Neural cell (in vitro differentiated cells): ENCODE results near the gene KATNAL1. TPM values are rescaled to one million over a fixed set of nuclear protein-coding genes. Genes with fewer than 3 reads are reported as not detected.

Experiments used
- H2AFZ ChIP-seq: fragments of 200-600, 300-800 bp; sonication (generic), shearing (Covaris generic); 2 replicates; pipeline ENCODE4 v1.6.0; 2014; ENCODE audit warnings: low read depth, mild to moderate bottlenecking, antibody characterized with exemption, low read length, moderate library complexity
- H3F3A ChIP-seq: fragments of 200-600 bp; shearing (Covaris generic); 2 replicates; pipeline ENCODE4 v1.6.1; 2016; ENCODE audit warnings: mild to moderate bottlenecking, moderate library complexity, mixed read lengths, antibody characterized with exemption, low read length; ENCODE audit not compliant: insufficient read depth, poor library complexity, severe bottlenecking
- H3K27ac ChIP-seq: fragments of 200-600, 300-800 bp; sonication (generic), shearing (Covaris generic); 2 replicates; pipeline ENCODE4 v1.5.1; 2014; ENCODE audit warnings: mild to moderate bottlenecking, low read length, moderate library complexity
- H3K27me3 ChIP-seq: fragments of 300-800, 200-600 bp; sonication (generic), shearing (Covaris generic); 2 replicates; pipeline ENCODE4 v1.6.0; 2014; ENCODE audit warnings: mild to moderate bottlenecking, low read depth, low read length, moderate library complexity; ENCODE audit not compliant: insufficient read depth
- H3K36me3 ChIP-seq: fragments of 300-800, 200-600 bp; sonication (generic), shearing (Covaris generic); 2 replicates; pipeline ENCODE4 v1.5.1; 2014; ENCODE audit warnings: mild to moderate bottlenecking, antibody characterized with exemption, low read length, moderate library complexity; ENCODE audit not compliant: insufficient read depth
- H3K4me2 ChIP-seq: fragments of 300-800, 200-600 bp; sonication (generic), shearing (Covaris generic); 2 replicates; pipeline ENCODE4 v1.6.0; 2014; ENCODE audit warnings: mild to moderate bottlenecking, low read length
- H3K4me3 ChIP-seq: fragments of 300-800, 200-600 bp; sonication (generic), shearing (Covaris generic); 2 replicates; pipeline ENCODE4 v1.5.1; 2014; ENCODE audit warnings: mild to moderate bottlenecking, low read length, moderate library complexity
- H3K79me2 ChIP-seq: fragments of 200-600 bp; shearing (Covaris generic); replicated peaks from 2 replicates; pipeline ENCODE4 v1.6.0; 2014; ENCODE audit warnings: mild to moderate bottlenecking, low read length, moderate library complexity; ENCODE audit not compliant: insufficient read depth
- H3K9ac ChIP-seq: fragments of 300-800, 200-600 bp; sonication (generic), shearing (Covaris generic); 2 replicates; pipeline ENCODE4 v1.6.1; 2016; ENCODE audit warnings: mild to moderate bottlenecking, low read length, mixed read lengths
- H3K9me2 ChIP-seq: fragments of 200-600 bp; shearing (Covaris generic); 2 replicates; pipeline ENCODE4 v1.6.1; 2016; ENCODE audit warnings: mild to moderate bottlenecking, low read length, mixed read lengths; ENCODE audit not compliant: insufficient read depth
- H3K9me3 ChIP-seq: fragments of 200-600, 300-800 bp; sonication (generic), shearing (Covaris generic); 2 replicates; pipeline ENCODE4 v1.6.1; 2016; ENCODE audit warnings: mild to moderate bottlenecking, mixed run types, low read length, moderate library complexity, mixed read lengths
- H4K20me1 ChIP-seq: fragments of 200-600 bp; shearing (Covaris generic); 2 replicates; pipeline ENCODE4 v1.6.1; 2016; ENCODE audit warnings: mild to moderate bottlenecking, mixed run types; ENCODE audit not compliant: insufficient read depth
- EZH2 ChIP-seq: fragments of 200-600, 300-800 bp; shearing (Covaris generic), sonication (generic); IDR thresholded peaks from 2 replicates; pipeline ENCODE4 v1.6.1; 2014; ENCODE audit warnings: antibody characterized with exemption, low read length, borderline replicate concordance, mild to moderate bottlenecking; ENCODE audit not compliant: insufficient read depth, poor library complexity, severe bottlenecking
- POLR2AphosphoS5 ChIP-seq: IDR thresholded peaks from 2 replicates; pipeline ENCODE4 v1.6.1; 2012
- RAD21 ChIP-seq: fragments of 450-650 bp; conservative IDR thresholded peaks from 2 replicates; pipeline ENCODE4 v1.6.1; 2014; ENCODE audit warnings: antibody characterized with exemption, mild to moderate bottlenecking, moderate library complexity
- REST ChIP-seq: IDR thresholded peaks from 2 replicates; pipeline ENCODE4 v1.6.1; 2012; ENCODE audit warnings: borderline replicate concordance
- SMC3 ChIP-seq: fragments of 450-650 bp; conservative IDR thresholded peaks from 2 replicates; pipeline ENCODE4 v1.6.1; 2014; ENCODE audit warnings: antibody characterized with exemption, mild to moderate bottlenecking, moderate library complexity; ENCODE audit not compliant: poor library complexity
- TAF1 ChIP-seq: IDR thresholded peaks from 2 replicates; pipeline ENCODE4 v1.6.1; 2012; ENCODE audit warnings: low read depth
- polyA plus RNA-seq: library from polyadenylated mRNA; depleted of rRNA; stranded (reverse); fragments of >200 nt; gene quantifications from 2 replicates; pipeline ENCODE4 v1.2.3, GENCODE V29; 2014
- TF ChIP-seq, protein P1 (sequence below): fragments of 450-650 bp; IDR thresholded peaks from 2 replicates; pipeline ENCODE4 v1.5.1; 2014; ENCODE audit warnings: antibody characterized with exemption, mild to moderate bottlenecking, moderate library complexity; ENCODE audit not compliant: poor library complexity, severe bottlenecking

The KATNAL1 gene
- polyA plus RNA-seq, 1 donor from 2014 or later, result 24.9 TPM

- Histone ChIP-seq H2AFZ (no peak overlapping the region), H3K4me3 (no peak overlapping the region), H4K20me1 (no peaks in the 10 kb centered on the region), H3K9ac (no peak overlapping the region), H3F3A (peaks cover 4% of the 10 kb centered on the region), H3K79me2 (no peaks in the 10 kb centered on the region), H3K9me2 (no peaks in the 10 kb centered on the region), H3K9me3 (no peaks in the 10 kb centered on the region), H3K27me3 (no peaks in the 10 kb centered on the region), H3K27ac (no peak overlapping the region), H3K4me2 (no peak overlapping the region), H3K36me3 (no peaks in the 10 kb centered on the region)
- no peak for TF ChIP-seq SMC3
These were observed 114.8 kb downstream of the KATNAL1 start for GRCh38 chr13:30192320-30193093.

DNA sequence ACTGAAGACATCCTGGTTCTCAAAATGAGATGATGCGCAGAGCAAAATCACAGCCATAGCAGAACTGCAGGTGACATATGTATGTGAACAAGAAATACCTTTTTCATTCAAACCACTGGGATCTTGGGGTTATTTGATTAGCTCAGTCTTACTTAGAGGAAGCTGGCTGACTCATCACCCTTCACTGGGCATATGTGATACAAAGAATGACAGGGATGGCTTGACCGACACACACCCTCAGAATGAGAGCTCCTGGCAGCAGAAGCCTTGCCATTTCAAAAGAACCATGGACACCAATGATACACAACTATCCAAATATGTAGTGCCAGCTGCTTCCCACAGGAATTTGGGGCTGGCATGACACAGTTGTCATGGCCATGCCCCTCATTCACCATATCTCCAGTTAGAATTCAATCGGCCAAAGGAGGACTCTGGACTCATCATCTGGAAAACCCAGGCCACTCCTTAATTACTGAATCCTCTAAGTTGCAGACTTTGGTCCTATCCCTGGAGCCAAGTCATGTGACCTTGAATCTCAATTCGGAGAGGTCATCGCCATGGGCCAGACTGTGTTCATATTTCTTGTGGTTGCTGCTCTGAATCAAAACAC is 115.8 kb downstream of the KATNAL1 start:
- Histone ChIP-seq H3K4me2 (no peak overlapping the region), H3K4me3 (no peak overlapping the region), H3K9me3 (no peaks in the 10 kb centered on the region), H3K9me2 (no peaks in the 10 kb centered on the region), H3K9ac (no peak overlapping the region), H3K27me3 (no peaks in the 10 kb centered on the region), H3K36me3 (no peaks in the 10 kb centered on the region), H2AFZ (no peak overlapping the region), H4K20me1 (no peaks in the 10 kb centered on the region), H3K79me2 (no peaks in the 10 kb centered on the region), H3F3A (peaks cover 4% of the 10 kb centered on the region), H3K27ac (no peak overlapping the region)
- no peak for TF ChIP-seq SMC3
- TF ChIP-seq REST, result no peak
- no peak for TF ChIP-seq POLR2AphosphoS5
- no peak for TF ChIP-seq TAF1
- TF ChIP-seq EZH2, result no peak
- TF ChIP-seq, protein P1, sequence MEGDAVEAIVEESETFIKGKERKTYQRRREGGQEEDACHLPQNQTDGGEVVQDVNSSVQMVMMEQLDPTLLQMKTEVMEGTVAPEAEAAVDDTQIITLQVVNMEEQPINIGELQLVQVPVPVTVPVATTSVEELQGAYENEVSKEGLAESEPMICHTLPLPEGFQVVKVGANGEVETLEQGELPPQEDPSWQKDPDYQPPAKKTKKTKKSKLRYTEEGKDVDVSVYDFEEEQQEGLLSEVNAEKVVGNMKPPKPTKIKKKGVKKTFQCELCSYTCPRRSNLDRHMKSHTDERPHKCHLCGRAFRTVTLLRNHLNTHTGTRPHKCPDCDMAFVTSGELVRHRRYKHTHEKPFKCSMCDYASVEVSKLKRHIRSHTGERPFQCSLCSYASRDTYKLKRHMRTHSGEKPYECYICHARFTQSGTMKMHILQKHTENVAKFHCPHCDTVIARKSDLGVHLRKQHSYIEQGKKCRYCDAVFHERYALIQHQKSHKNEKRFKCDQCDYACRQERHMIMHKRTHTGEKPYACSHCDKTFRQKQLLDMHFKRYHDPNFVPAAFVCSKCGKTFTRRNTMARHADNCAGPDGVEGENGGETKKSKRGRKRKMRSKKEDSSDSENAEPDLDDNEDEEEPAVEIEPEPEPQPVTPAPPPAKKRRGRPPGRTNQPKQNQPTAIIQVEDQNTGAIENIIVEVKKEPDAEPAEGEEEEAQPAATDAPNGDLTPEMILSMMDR, result no peak
- no peak for TF ChIP-seq RAD21
